HL-60 (cell line): Measurements from ENCODE around the gene ZNF567.

Source experiments
- DNase-seq, 2 experiments: peaks; one replicate each; pipeline ENCODE4 v3.0.0-alpha.2; 2010 to 2020; ENCODE audit warnings: low read depth in 1 of 2, low spot score in 1 of 2
- H3K27ac ChIP-seq: fragments of 250-450 bp; sonication (Bioruptor Pico); replicated peaks from 2 replicates; pipeline ENCODE4 v1.5.1; 2020; ENCODE audit warnings: mild to moderate bottlenecking, moderate library complexity
- H3K27me3 ChIP-seq: fragments of 250-450 bp; sonication (Bioruptor Pico); 2 replicates; pipeline ENCODE4 v1.5.1; 2021; ENCODE audit warnings: mild to moderate bottlenecking, moderate library complexity; ENCODE audit not compliant: insufficient read depth, poor library complexity, severe bottlenecking
- H3K4me3 ChIP-seq: replicated peaks from 2 replicates; pipeline ENCODE4 v1.5.1; 2011; ENCODE audit warnings: mild to moderate bottlenecking, control low read depth, low read length; ENCODE audit not compliant: insufficient read depth
- GABPA ChIP-seq: IDR thresholded peaks from 2 replicates; pipeline ENCODE4 v1.6.1; 2012; ENCODE audit warnings: low read depth
- POLR2AphosphoS5 ChIP-seq: IDR thresholded peaks from 2 replicates; pipeline ENCODE4 v1.6.1; 2012; ENCODE audit warnings: low read depth
- SPI1 ChIP-seq: IDR thresholded peaks from 2 replicates; pipeline ENCODE4 v1.6.1; 2012; ENCODE audit warnings: low read depth, mild to moderate bottlenecking, borderline replicate concordance
- TF ChIP-seq, protein P1 (sequence below): IDR thresholded peaks from 2 replicates; pipeline ENCODE4 v1.6.1; 2012; ENCODE audit warnings: low read depth; ENCODE audit not compliant: insufficient replicate concordance
- TF ChIP-seq, protein P2 (sequence below): IDR thresholded peaks from one replicate; pipeline ENCODE4 v1.5.1; 2011; ENCODE audit warnings: low read length, control low read depth, inconsistent platforms; ENCODE audit not compliant: insufficient read depth

ZNF567 gene

GRCh38 chr19:36652958-36653357, 34.5 kb upstream of the ZNF567 start:
- no peak overlapping the region for H3K27ac ChIP-seq
- H3K27me3 ChIP-seq, result no peaks in the 10 kb centered on the region
- DNase-seq, result no peak
- TF ChIP-seq, protein P1, sequence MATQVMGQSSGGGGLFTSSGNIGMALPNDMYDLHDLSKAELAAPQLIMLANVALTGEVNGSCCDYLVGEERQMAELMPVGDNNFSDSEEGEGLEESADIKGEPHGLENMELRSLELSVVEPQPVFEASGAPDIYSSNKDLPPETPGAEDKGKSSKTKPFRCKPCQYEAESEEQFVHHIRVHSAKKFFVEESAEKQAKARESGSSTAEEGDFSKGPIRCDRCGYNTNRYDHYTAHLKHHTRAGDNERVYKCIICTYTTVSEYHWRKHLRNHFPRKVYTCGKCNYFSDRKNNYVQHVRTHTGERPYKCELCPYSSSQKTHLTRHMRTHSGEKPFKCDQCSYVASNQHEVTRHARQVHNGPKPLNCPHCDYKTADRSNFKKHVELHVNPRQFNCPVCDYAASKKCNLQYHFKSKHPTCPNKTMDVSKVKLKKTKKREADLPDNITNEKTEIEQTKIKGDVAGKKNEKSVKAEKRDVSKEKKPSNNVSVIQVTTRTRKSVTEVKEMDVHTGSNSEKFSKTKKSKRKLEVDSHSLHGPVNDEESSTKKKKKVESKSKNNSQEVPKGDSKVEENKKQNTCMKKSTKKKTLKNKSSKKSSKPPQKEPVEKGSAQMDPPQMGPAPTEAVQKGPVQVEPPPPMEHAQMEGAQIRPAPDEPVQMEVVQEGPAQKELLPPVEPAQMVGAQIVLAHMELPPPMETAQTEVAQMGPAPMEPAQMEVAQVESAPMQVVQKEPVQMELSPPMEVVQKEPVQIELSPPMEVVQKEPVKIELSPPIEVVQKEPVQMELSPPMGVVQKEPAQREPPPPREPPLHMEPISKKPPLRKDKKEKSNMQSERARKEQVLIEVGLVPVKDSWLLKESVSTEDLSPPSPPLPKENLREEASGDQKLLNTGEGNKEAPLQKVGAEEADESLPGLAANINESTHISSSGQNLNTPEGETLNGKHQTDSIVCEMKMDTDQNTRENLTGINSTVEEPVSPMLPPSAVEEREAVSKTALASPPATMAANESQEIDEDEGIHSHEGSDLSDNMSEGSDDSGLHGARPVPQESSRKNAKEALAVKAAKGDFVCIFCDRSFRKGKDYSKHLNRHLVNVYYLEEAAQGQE, result no peak
- TF ChIP-seq SPI1, result no peak
- no peak overlapping the region for H3K4me3 ChIP-seq

GRCh38 chr19:36665832-36666231, 21.6 kb upstream of the ZNF567 start:
- H3K27ac ChIP-seq, result peak overlapping the region; percentile 91
- TF ChIP-seq POLR2AphosphoS5 (no peak), GABPA (no peak), SPI1 (no peak)
- TF ChIP-seq, protein P1, result no peak
- TF ChIP-seq, protein P2, sequence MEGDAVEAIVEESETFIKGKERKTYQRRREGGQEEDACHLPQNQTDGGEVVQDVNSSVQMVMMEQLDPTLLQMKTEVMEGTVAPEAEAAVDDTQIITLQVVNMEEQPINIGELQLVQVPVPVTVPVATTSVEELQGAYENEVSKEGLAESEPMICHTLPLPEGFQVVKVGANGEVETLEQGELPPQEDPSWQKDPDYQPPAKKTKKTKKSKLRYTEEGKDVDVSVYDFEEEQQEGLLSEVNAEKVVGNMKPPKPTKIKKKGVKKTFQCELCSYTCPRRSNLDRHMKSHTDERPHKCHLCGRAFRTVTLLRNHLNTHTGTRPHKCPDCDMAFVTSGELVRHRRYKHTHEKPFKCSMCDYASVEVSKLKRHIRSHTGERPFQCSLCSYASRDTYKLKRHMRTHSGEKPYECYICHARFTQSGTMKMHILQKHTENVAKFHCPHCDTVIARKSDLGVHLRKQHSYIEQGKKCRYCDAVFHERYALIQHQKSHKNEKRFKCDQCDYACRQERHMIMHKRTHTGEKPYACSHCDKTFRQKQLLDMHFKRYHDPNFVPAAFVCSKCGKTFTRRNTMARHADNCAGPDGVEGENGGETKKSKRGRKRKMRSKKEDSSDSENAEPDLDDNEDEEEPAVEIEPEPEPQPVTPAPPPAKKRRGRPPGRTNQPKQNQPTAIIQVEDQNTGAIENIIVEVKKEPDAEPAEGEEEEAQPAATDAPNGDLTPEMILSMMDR, result no peak
- peak overlapping the region; percentile 74 for H3K4me3 ChIP-seq
- H3K27me3 ChIP-seq, result no peaks in the 10 kb centered on the region
- DNase-seq, result no peak

- TF ChIP-seq SPI1 (no peak), GABPA (no peak), POLR2AphosphoS5 (no peak)
- TF ChIP-seq, protein P1, result no peak
- TF ChIP-seq, protein P2, result no peak
- H3K27me3 ChIP-seq, result no peaks in the 10 kb centered on the region
- no peak for DNase-seq
- no peak overlapping the region for H3K4me3 ChIP-seq
- no peak overlapping the region for H3K27ac ChIP-seq
These were observed 18.8 kb upstream of the ZNF567 start for GRCh38 chr19:36668646-36669045.

GRCh38 chr19:36672368-36672767, 15.0 kb upstream of the ZNF567 start:
- DNase-seq, result no peak
- H3K27me3 ChIP-seq, result no peaks in the 10 kb centered on the region
- TF ChIP-seq, protein P1, result no peak
- TF ChIP-seq, protein P2, result no peak
- TF ChIP-seq POLR2AphosphoS5, result no peak
- TF ChIP-seq GABPA, result no peak
- no peak for TF ChIP-seq SPI1
- H3K4me3 ChIP-seq, result no peak overlapping the region
- H3K27ac ChIP-seq, result no peak overlapping the region
